Loucy (cell line): Measurements from ENCODE around the gene MTF1.

ENCODE experiments used
- H2AFZ ChIP-seq: fragments of 200-600 bp; sonication (generic); 2 replicates; pipeline ENCODE4 v1.6.0; 2016; ENCODE audit warnings: antibody characterized with exemption, mild to moderate bottlenecking, low read length, moderate library complexity
- H3F3A ChIP-seq: fragments of 200-600 bp; 2 replicates; pipeline ENCODE4 v1.6.0; 2016; ENCODE audit warnings: antibody characterized with exemption, low read depth, mild to moderate bottlenecking
- H3K27me3 ChIP-seq: fragments of 200-600 bp; sonication (generic); 2 replicates; pipeline ENCODE4 v1.6.1; 2014; ENCODE audit warnings: low read length, mild to moderate bottlenecking; ENCODE audit not compliant: insufficient read depth, poor library complexity, severe bottlenecking
- H3K36me3 ChIP-seq: fragments of 200-600 bp; sonication (generic); 2 replicates; pipeline ENCODE4 v1.6.1; 2016; ENCODE audit warnings: low read length; ENCODE audit not compliant: insufficient read depth
- H3K4me1 ChIP-seq: fragments of 200-600 bp; sonication (generic); 2 replicates; pipeline ENCODE4 v1.5.1; 2014; ENCODE audit warnings: low read length, mild to moderate bottlenecking; ENCODE audit not compliant: insufficient read depth, poor library complexity, severe bottlenecking
- H3K4me2 ChIP-seq: fragments of 200-600 bp; sonication (generic); 2 replicates; pipeline ENCODE4 v1.6.0; 2014; ENCODE audit warnings: antibody characterized with exemption, low read length, low read depth, mild to moderate bottlenecking; ENCODE audit not compliant: poor library complexity, severe bottlenecking
- H3K4me3 ChIP-seq: fragments of 200-600 bp; sonication (generic); 2 replicates; pipeline ENCODE4 v1.5.1; 2014; ENCODE audit warnings: low read length, mild to moderate bottlenecking, mixed read lengths; ENCODE audit not compliant: poor library complexity, severe bottlenecking
- H3K79me2 ChIP-seq: fragments of 200-600 bp; sonication (generic); 2 replicates; pipeline ENCODE4 v1.6.1; 2014; ENCODE audit warnings: low read length; ENCODE audit not compliant: insufficient read depth
- H3K9ac ChIP-seq: fragments of 200-600 bp; sonication (generic); 2 replicates; pipeline ENCODE4 v1.6.0; 2014; ENCODE audit warnings: mild to moderate bottlenecking, low read depth, low read length, moderate library complexity; ENCODE audit not compliant: poor library complexity, severe bottlenecking
- H3K9me2 ChIP-seq: fragments of 200-600 bp; sonication (generic); replicated peaks from 2 replicates; pipeline ENCODE4 v1.6.1; 2016; ENCODE audit warnings: low read depth, low read length, mixed read lengths
- H3K9me3 ChIP-seq: fragments of 200-600 bp; sonication (generic); 2 replicates; pipeline ENCODE4 v1.6.1; 2014; ENCODE audit warnings: mild to moderate bottlenecking, antibody characterized with exemption, low read length, low read depth; ENCODE audit not compliant: insufficient read depth
- H4K20me1 ChIP-seq: fragments of 200-600 bp; sonication (generic); 2 replicates; pipeline ENCODE4 v1.6.0; 2014; ENCODE audit warnings: antibody characterized with exemption, low read length, mild to moderate bottlenecking; ENCODE audit not compliant: insufficient read depth, poor library complexity, severe bottlenecking
- EZH2phosphoT487 ChIP-seq: fragments of 200-600 bp; IDR thresholded peaks from 2 replicates; pipeline ENCODE4 v1.6.1; 2018; ENCODE audit warnings: antibody characterized with exemption, mild to moderate bottlenecking, moderate library complexity, borderline replicate concordance
- TF ChIP-seq, protein P1 (sequence below): fragments of 200-600 bp; sonication (generic); conservative IDR thresholded peaks from 2 replicates; pipeline ENCODE4 v1.5.1; 2014; ENCODE audit warnings: mild to moderate bottlenecking, antibody characterized with exemption, low read length

Gene MTF1

GRCh38 chr1:37839676-37840075 is 19.7 kb downstream of the MTF1 start:
- H3K4me3 ChIP-seq = no peak overlapping the region
- H3K4me2 ChIP-seq = no peak overlapping the region
- peaks cover 4% of the 10 kb centered on the region; the same call in 1 of the 2 replicates for H3K79me2 ChIP-seq
- no peaks in the 10 kb centered on the region for H3K9me3 ChIP-seq
- H3K9ac ChIP-seq = no peak overlapping the region
- H3K4me1 ChIP-seq = no peaks in the 10 kb centered on the region
- TF ChIP-seq EZH2phosphoT487 = no peak
- TF ChIP-seq, protein P1, sequence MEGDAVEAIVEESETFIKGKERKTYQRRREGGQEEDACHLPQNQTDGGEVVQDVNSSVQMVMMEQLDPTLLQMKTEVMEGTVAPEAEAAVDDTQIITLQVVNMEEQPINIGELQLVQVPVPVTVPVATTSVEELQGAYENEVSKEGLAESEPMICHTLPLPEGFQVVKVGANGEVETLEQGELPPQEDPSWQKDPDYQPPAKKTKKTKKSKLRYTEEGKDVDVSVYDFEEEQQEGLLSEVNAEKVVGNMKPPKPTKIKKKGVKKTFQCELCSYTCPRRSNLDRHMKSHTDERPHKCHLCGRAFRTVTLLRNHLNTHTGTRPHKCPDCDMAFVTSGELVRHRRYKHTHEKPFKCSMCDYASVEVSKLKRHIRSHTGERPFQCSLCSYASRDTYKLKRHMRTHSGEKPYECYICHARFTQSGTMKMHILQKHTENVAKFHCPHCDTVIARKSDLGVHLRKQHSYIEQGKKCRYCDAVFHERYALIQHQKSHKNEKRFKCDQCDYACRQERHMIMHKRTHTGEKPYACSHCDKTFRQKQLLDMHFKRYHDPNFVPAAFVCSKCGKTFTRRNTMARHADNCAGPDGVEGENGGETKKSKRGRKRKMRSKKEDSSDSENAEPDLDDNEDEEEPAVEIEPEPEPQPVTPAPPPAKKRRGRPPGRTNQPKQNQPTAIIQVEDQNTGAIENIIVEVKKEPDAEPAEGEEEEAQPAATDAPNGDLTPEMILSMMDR = no peak
- peaks cover 48% of the 10 kb centered on the region; the same call in 1 of the 2 replicates for H3K36me3 ChIP-seq
- no peaks in the 10 kb centered on the region for H3K27me3 ChIP-seq
- no peak overlapping the region for H2AFZ ChIP-seq
- H3K9me2 ChIP-seq = no peaks in the 10 kb centered on the region
- H4K20me1 ChIP-seq = no peaks in the 10 kb centered on the region
- no peaks in the 10 kb centered on the region for H3F3A ChIP-seq

GRCh38 chr1:37836788-37837187 is 22.6 kb downstream of the MTF1 start:
- Histone ChIP-seq H2AFZ (no peak overlapping the region), H3K9me3 (no peaks in the 10 kb centered on the region), H3K27me3 (no peaks in the 10 kb centered on the region), H3K4me3 (no peak overlapping the region), H3K4me1 (no peaks in the 10 kb centered on the region), H4K20me1 (no peaks in the 10 kb centered on the region), H3K4me2 (no peak overlapping the region), H3K9me2 (no peaks in the 10 kb centered on the region), H3K36me3 (peaks cover 65% of the 10 kb centered on the region; the same call in 1 of the 2 replicates), H3K79me2 (no peaks in the 10 kb centered on the region), H3F3A (no peaks in the 10 kb centered on the region), H3K9ac (no peak overlapping the region)
- TF ChIP-seq, protein P1 = no peak
- no peak for TF ChIP-seq EZH2phosphoT487

DNA sequence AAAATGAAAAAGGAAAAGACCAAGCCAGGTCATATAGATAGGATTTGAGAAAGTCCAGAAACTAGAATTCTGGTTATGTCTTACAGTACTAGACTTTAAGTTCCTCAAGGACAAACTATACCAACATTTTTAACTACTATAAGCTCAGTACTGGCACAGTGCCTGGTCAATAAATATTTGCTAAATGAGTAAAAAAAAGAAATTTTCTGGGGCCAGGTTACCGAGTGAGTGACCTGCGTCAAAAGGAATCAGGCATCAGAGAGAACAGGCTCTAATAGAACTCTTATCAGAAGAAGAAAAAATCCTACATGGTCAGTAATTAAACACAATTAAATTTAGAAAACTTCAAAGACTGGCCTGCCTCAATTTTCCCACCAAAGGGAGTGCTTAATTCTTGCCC is 27.6 kb downstream of the MTF1 start:
- H3K9ac ChIP-seq = no peak overlapping the region
- peaks cover 70% of the 10 kb centered on the region; the same call in 1 of the 2 replicates for H3K36me3 ChIP-seq
- no peak overlapping the region for H2AFZ ChIP-seq
- no peak overlapping the region for H3K4me2 ChIP-seq
- no peaks in the 10 kb centered on the region for H3K79me2 ChIP-seq
- no peaks in the 10 kb centered on the region for H4K20me1 ChIP-seq
- no peaks in the 10 kb centered on the region for H3K27me3 ChIP-seq
- H3K9me3 ChIP-seq = no peaks in the 10 kb centered on the region
- no peaks in the 10 kb centered on the region for H3F3A ChIP-seq
- TF ChIP-seq, protein P1 = no peak
- no peak for TF ChIP-seq EZH2phosphoT487
- H3K4me3 ChIP-seq = no peak overlapping the region
- no peaks in the 10 kb centered on the region for H3K9me2 ChIP-seq
- H3K4me1 ChIP-seq = no peaks in the 10 kb centered on the region
